ENCODE measurements around the gene FBF1.
A peak's percentile ranks its signal among the peaks of the same experiment; 100 is the strongest.
"Not testable (repeated sequence)": the region's sequence is repeated elsewhere in the genome, so short reads cannot be mapped to it uniquely, and the experiment has no call there.

FBF1 gene

DNA sequence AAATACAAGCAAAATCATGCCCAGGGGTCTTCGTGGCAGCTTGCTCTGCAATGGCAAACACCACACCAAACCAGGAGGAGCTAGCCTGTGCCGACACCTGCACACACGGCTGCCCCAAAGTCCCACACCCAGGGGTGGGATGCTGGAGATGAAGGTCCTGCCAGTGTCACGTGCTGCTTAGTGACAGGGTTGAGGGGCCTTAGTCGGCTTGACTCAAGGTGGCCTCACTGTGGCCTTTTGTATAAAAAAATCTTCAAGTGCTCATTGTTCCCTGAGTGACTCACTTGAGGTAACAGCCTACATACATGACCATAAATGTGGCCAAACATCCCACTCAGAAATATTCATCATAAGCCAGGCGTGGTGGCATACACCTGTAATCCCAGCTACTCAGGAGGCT, 51.4 kb downstream of the FBF1 start:
- no peak for DNase-seq
- TF ChIP-seq, protein P1, sequence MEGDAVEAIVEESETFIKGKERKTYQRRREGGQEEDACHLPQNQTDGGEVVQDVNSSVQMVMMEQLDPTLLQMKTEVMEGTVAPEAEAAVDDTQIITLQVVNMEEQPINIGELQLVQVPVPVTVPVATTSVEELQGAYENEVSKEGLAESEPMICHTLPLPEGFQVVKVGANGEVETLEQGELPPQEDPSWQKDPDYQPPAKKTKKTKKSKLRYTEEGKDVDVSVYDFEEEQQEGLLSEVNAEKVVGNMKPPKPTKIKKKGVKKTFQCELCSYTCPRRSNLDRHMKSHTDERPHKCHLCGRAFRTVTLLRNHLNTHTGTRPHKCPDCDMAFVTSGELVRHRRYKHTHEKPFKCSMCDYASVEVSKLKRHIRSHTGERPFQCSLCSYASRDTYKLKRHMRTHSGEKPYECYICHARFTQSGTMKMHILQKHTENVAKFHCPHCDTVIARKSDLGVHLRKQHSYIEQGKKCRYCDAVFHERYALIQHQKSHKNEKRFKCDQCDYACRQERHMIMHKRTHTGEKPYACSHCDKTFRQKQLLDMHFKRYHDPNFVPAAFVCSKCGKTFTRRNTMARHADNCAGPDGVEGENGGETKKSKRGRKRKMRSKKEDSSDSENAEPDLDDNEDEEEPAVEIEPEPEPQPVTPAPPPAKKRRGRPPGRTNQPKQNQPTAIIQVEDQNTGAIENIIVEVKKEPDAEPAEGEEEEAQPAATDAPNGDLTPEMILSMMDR (IDR thresholded peaks at IDR 0.05; ENCODE audit: low read depth, low read length) = peak; percentile 22; the same call in 1 of the 2 replicates
- H3K4me3 ChIP-seq (ENCODE audit: low read depth, low read length) = no peak overlapping the region
- peak overlapping the region; percentile 95 for H3K27ac ChIP-seq
- H3K36me3 ChIP-seq = peaks cover 23% of the 10 kb centered on the region
- H3K27me3 ChIP-seq (ENCODE audit: insufficient read depth, low read depth, severe bottlenecking) = no peaks in the 10 kb centered on the region
- H3K9me3 ChIP-seq (ENCODE audit: severe bottlenecking) = no peaks in the 10 kb centered on the region

DNA sequence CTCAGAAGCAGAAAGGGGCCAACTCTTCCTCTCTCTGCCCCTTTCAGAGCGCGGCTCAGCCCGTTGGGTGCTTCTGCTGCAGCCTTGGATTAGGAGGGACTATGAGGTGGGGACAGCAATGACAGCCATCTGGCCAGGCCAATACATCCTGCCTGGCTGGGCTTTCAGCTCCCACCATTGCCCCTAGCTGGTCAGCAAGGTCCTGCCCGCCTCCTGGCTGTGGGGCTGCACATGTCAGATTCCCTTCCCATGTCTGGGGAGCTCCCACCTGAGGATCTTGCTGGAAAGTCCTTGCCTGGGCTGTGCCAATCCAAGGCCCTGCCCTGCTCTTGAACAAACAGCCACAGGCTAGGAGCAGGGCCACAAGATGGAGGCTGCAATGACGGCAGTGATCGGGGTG, 52.4 kb downstream of the FBF1 start:
- H3K9me3 ChIP-seq (ENCODE audit: severe bottlenecking) = no peaks in the 10 kb centered on the region
- TF ChIP-seq, protein P1 (IDR thresholded peaks at IDR 0.05; ENCODE audit: low read depth, low read length) = peak; percentile 50
- DNase-seq = peak; percentile 93
- H3K27ac ChIP-seq = peak overlapping the region; percentile 95
- H3K27me3 ChIP-seq (ENCODE audit: insufficient read depth, low read depth, severe bottlenecking) = no peaks in the 10 kb centered on the region
- peaks cover 23% of the 10 kb centered on the region for H3K36me3 ChIP-seq
- no peak overlapping the region for H3K4me3 ChIP-seq (ENCODE audit: low read depth, low read length)

DNA sequence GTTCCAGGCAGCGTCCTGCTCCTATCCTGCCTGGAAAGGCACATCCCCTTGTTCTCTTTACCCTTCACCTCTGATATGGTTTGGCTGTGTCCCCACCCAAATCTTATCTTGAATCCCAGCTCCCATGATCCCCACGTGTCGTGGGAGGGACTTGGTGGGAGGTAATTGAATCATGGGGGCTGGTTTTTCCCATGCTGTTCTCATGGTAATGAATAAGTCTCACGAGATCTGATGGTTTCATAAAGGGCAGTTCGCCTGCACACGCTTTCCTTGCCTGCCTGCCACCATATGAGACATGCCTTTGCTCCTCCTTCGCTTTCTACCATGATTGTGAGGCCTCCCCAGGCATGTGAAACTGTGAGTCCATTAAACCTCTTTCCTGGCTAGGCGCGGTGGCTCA, 55.0 kb downstream of the FBF1 start:
- not testable (repeated sequence) for H3K9me3 ChIP-seq (ENCODE audit: severe bottlenecking); H3K27me3 ChIP-seq (ENCODE audit: insufficient read depth, low read depth, severe bottlenecking); DNase-seq; H3K27ac ChIP-seq; H3K4me3 ChIP-seq (ENCODE audit: low read depth, low read length)
- H3K36me3 ChIP-seq = peaks cover 15% of the 10 kb centered on the region

DNA sequence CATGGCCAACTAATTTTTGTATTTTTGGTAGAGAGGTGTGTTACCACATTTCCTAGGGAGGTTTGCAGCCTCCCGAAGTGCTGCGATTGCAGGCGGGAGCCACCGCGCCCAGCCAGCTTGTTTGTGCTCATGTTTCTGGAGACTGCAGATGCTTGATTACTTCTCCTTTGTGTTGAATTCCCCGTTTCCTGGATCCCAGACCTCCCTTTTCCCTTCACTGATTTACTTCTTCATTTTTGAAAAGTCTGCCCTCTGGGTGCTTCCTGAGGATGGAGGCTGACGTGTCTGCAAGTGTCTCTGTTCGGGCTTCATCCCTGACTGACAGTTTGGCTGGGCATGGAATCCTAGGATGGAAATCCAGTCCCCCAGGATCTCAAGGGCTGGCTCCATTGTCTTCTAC, 55.4 kb downstream of the FBF1 start:
- H3K27me3 ChIP-seq (ENCODE audit: insufficient read depth, low read depth, severe bottlenecking) = no peaks in the 10 kb centered on the region
- no peak overlapping the region for H3K4me3 ChIP-seq (ENCODE audit: low read depth, low read length)
- no peak overlapping the region for H3K27ac ChIP-seq
- no peak for DNase-seq
- H3K9me3 ChIP-seq (ENCODE audit: severe bottlenecking) = no peaks in the 10 kb centered on the region
- H3K36me3 ChIP-seq = peaks cover 11% of the 10 kb centered on the region
- TF ChIP-seq, protein P1 (IDR thresholded peaks at IDR 0.05; ENCODE audit: low read depth, low read length) = no peak

DNA sequence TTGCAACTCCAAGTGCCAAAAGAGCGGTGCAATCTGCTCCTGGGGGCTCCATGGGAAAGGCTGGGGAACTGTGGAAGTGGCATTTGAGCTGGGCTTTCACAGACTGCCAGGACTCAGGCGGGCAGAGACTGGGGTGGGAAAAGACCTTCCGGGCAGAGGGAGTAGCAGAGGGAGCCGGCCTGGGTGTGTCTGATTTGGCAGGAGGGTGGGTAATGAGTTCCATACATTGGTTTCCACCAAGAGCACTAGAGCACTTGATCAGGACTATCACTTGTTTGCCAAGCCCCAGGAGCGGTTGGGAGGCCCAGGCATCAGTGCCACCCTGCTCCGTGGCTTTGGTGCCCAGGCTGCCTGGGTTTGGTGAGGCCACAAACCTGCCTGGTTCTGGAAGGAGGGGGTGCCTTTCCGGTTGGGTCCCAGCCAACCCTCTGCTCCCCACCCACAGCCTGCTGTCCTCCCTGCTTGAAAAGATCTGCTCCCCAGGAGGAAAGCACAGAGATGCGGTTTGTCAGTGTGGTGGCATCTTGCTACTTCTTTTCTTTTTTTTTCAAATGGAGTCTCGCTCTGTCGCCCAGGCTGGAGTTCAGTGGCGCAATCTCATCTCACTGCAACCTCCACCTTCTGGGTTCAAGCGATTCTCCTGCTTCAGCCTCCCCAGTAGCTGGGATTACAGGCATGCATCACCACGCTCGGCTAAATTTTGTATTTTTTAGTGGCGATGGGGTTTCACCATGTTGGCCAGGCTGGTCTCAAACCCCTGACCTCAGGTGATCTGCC, 59.0 kb downstream of the FBF1 start:
- Histone ChIP-seq H3K27me3 (ENCODE audit: insufficient read depth, low read depth, severe bottlenecking) (no peaks in the 10 kb centered on the region), H3K36me3 (peaks cover under 1% of the 10 kb centered on the region; the same call in 1 of the 2 replicates), H3K4me3 (ENCODE audit: low read depth, low read length) (no peak overlapping the region), H3K27ac (no peak overlapping the region), H3K9me3 (ENCODE audit: severe bottlenecking) (no peaks in the 10 kb centered on the region)
- TF ChIP-seq, protein P1 (IDR thresholded peaks at IDR 0.05; ENCODE audit: low read depth, low read length) = no peak
- no peak for DNase-seq

DNA sequence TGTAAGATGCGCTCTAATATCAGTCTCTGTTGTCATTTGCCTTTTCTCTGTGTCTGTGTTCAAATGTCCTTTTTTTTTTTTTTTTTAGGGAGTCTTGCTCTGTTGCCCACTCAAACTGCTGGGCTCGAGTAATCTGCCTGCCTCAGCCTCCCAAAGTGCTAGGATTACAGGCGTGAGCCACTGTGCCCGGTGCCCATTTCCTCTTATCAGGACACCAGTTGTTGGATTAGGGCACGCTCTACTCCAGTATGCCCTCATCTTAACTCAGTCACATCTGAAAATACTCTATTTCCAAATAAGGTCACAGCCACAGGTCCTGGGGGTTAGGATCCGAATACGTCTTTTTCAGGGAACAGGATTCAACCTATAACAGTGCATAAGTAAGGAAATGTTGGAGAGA, 60.6 kb downstream of the FBF1 start:
- no peak overlapping the region for H3K27ac ChIP-seq

More for the DNA sequence above, 60.6 kb downstream of the FBF1 start:
- TF ChIP-seq, protein P1 (IDR thresholded peaks at IDR 0.05; ENCODE audit: low read depth, low read length) = no peak
- Histone ChIP-seq H3K36me3 (peaks cover 15% of the 10 kb centered on the region), H3K9me3 (ENCODE audit: severe bottlenecking) (no peaks in the 10 kb centered on the region), H3K27me3 (ENCODE audit: insufficient read depth, low read depth, severe bottlenecking) (no peaks in the 10 kb centered on the region), H3K4me3 (ENCODE audit: low read depth, low read length) (no peak overlapping the region)
- no peak for DNase-seq

Data from WERI-Rb-1 (cell line).